Testis (tissue), 3 donors: ENCODE results near the gene POT1. TPM values are rescaled to one million over a fixed set of nuclear protein-coding genes. Genes with fewer than 3 reads are reported as not detected.

Source experiments
- DNase-seq: peaks from one replicate; pipeline ENCODE4 v3.0.0-alpha.2; 2019
- H3K27ac ChIP-seq, 2 donors: fragments of 200-600 bp; sonication (generic); one replicate each; pipeline ENCODE4 v1.5.1; 2019
- H3K27me3 ChIP-seq: fragments of 200-600 bp; sonication (generic); one replicate; pipeline ENCODE4 v1.5.1; 2019
- H3K36me3 ChIP-seq: fragments of 200-600 bp; sonication (generic); one replicate; pipeline ENCODE4 v1.5.1; 2017; ENCODE audit warnings: low read depth; ENCODE audit errors: missing control alignments
- H3K4me1 ChIP-seq: fragments of 200-600 bp; sonication (generic); one replicate; pipeline ENCODE4 v1.5.1; 2019
- H3K4me3 ChIP-seq, 2 donors: fragments of 200-600 bp; sonication (generic); one replicate each; pipeline ENCODE4 v1.5.1; 2017 to 2019
- H3K9me3 ChIP-seq: fragments of 200-600 bp; sonication (generic); one replicate; pipeline ENCODE4 v1.5.1; 2017
- POLR2A ChIP-seq: fragments of 450-650 bp; IDR thresholded peaks from one replicate; pipeline ENCODE4 v1.6.1; 2017; ENCODE audit warnings: antibody characterized with exemption, mild to moderate bottlenecking, moderate library complexity
- WGBS, 2 donors: methylation state at CpG; one replicate each; pipeline ENCODE4 v1.1.5; 2018; 5-methylcytosine and 5-hydroxymethylcytosine counted together
- intact Hi-C: fragments of 100-400 bp; cut with DNase I; formaldehyde crosslinking; loops from one replicate; pipeline ENCODE4 v1.15.1; 2023; ENCODE audit warnings: low total_unique reads
- polyA plus RNA-seq: library from polyadenylated mRNA; stranded (reverse); fragments of 350-450 nt; fragmentation: Illumina TruSeq; extraction: RNeasy Lipid Tissue Mini Kit (QIAGEN cat#74804); gene quantifications from one replicate; pipeline ENCODE4 v1.2.3, GENCODE V29; 2014; ENCODE audit warnings: low read depth, low replicate concordance; ENCODE audit not compliant: insufficient read depth
- total RNA-seq, 2 donors: library from RNA; depleted of rRNA; stranded (reverse); fragments of >200 nt; gene quantifications; one replicate each; pipeline ENCODE4 v1.2.3, GENCODE V29; 2016
- TF ChIP-seq, protein P1 (sequence below), 3 experiments: fragments of 450-650 bp in 2 of 3; fragments of 200-600 bp in 1 of 3; sonication (generic) in 1 of 3; IDR thresholded peaks; one replicate each; pipeline ENCODE4 v1.5.1; 2016 to 2019; ENCODE audit warnings: antibody characterized with exemption in 3 of 3, mild to moderate bottlenecking in 2 of 3, moderate library complexity in 1 of 3

POT1 gene
- total and polyA plus RNA-seq, 3 donors from 2014 or later = 28.9 to 64.3 (median 58.4) TPM

DNA sequence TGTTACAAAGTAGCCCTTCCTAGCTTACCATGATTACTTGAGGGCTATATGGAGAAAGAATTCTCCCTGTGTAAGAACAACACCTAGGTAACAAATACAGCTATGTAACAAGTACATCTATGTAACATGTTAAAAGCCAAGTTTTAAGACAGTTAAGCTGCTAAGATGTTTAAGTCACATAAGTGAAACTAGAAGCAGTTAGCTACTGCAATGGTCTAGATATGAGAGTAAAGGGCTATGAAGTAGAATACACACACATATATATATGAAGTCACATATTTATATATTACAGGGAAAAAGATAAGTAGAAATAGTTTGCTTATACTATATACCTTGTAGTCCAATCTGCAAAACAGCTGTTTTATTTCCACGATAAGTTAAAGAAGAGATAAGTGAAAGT is 14.4 kb downstream of the POT1 start:
- Histone ChIP-seq H3K27ac (no peak overlapping the region), H3K9me3 (no peaks in the 10 kb centered on the region), H3K36me3 (no peaks in the 10 kb centered on the region), H3K27me3 (no peaks in the 10 kb centered on the region), H3K4me3 (no peak overlapping the region), H3K4me1 (peaks cover 2% of the 10 kb centered on the region)
- TF ChIP-seq, protein P1, sequence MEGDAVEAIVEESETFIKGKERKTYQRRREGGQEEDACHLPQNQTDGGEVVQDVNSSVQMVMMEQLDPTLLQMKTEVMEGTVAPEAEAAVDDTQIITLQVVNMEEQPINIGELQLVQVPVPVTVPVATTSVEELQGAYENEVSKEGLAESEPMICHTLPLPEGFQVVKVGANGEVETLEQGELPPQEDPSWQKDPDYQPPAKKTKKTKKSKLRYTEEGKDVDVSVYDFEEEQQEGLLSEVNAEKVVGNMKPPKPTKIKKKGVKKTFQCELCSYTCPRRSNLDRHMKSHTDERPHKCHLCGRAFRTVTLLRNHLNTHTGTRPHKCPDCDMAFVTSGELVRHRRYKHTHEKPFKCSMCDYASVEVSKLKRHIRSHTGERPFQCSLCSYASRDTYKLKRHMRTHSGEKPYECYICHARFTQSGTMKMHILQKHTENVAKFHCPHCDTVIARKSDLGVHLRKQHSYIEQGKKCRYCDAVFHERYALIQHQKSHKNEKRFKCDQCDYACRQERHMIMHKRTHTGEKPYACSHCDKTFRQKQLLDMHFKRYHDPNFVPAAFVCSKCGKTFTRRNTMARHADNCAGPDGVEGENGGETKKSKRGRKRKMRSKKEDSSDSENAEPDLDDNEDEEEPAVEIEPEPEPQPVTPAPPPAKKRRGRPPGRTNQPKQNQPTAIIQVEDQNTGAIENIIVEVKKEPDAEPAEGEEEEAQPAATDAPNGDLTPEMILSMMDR (IDR thresholded peaks at IDR 0.05) = no peak
- TF ChIP-seq POLR2A = no peak
- intact Hi-C loops = no loop called here
- no peak for DNase-seq
- 66 to 89% methylated on average over 1 of the region's 1 CpG for WGBS, 2 donors

DNA sequence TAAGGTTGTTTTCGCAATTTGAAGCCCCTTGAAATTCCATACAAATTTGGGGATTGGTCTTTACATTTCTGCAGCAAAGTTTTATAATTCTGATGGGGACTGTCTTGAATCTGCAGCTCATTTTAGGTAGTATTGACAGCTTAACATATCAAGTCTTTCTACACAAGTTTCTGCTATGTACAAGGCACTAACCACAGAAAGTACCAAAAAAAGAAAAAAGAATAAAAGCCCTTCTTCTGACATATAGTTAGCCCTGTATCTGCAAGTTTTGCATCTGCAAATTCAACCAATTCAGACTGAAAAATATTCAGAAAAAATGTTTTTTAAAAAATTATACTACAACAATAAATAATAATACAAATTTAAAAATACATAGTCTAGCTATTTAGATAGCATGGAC is 15.3 kb downstream of the POT1 start:
- DNase-seq = no peak
- Histone ChIP-seq H3K9me3 (no peaks in the 10 kb centered on the region), H3K4me1 (peaks cover 2% of the 10 kb centered on the region), H3K27me3 (no peaks in the 10 kb centered on the region), H3K27ac (no peak overlapping the region), H3K36me3 (no peaks in the 10 kb centered on the region), H3K4me3 (no peak overlapping the region)
- WGBS, 2 donors = 47 to 100% methylated on average over 1 of the region's 1 CpG
- no peak for TF ChIP-seq POLR2A
- TF ChIP-seq, protein P1 (IDR thresholded peaks at IDR 0.05) = no peak
- intact Hi-C loops = no loop called here

GRCh38 chr7:124912972-124913371 is 16.7 kb downstream of the POT1 start:
- Histone ChIP-seq H3K4me1 (peaks cover 2% of the 10 kb centered on the region), H3K27ac (no peak overlapping the region), H3K36me3 (no peaks in the 10 kb centered on the region), H3K27me3 (no peaks in the 10 kb centered on the region), H3K9me3 (no peaks in the 10 kb centered on the region), H3K4me3 (no peak overlapping the region)
- intact Hi-C loops = no loop called here
- DNase-seq = no peak
- no peak for TF ChIP-seq POLR2A
- TF ChIP-seq, protein P1 (IDR thresholded peaks at IDR 0.05) = no peak
- WGBS, 2 donors = 85 to 98% methylated on average over 4 of the region's 4 CpGs

DNA sequence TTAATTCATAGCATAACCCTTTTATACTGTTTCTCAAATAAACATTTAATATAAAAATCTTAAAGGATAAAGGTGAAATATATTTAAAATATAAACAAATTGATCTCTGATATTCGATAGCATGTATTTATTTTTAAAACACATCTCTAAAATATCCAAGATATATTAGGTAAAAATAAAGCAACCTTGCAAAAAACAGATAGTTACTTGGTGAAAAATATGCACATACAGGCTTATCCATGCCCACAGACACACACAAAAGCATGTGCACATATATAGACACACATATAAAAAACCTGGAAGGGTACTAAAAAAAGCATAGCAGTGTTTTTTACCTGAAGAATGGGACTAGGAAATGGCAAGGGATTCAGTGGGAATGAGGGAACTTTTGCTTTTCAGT is 19.8 kb downstream of the POT1 start:
- TF ChIP-seq POLR2A = no peak
- TF ChIP-seq, protein P1 (IDR thresholded peaks at IDR 0.05) = no peak
- intact Hi-C loops = no loop called here
- DNase-seq = no peak
- WGBS, 2 donors = 0 to 51% methylated on average over 1 of the region's 1 CpG
- H3K4me3 ChIP-seq = no peak overlapping the region
- no peaks in the 10 kb centered on the region for H3K4me1 ChIP-seq
- H3K27ac ChIP-seq = no peak overlapping the region
- no peaks in the 10 kb centered on the region for H3K27me3 ChIP-seq
- no peaks in the 10 kb centered on the region for H3K9me3 ChIP-seq
- H3K36me3 ChIP-seq = no peaks in the 10 kb centered on the region

GRCh38 chr7:124908259-124908658 is 21.4 kb downstream of the POT1 start:
- Histone ChIP-seq H3K9me3 (no peaks in the 10 kb centered on the region), H3K4me3 (no peak overlapping the region), H3K27ac (no peak overlapping the region), H3K36me3 (no peaks in the 10 kb centered on the region), H3K4me1 (no peaks in the 10 kb centered on the region), H3K27me3 (no peaks in the 10 kb centered on the region)
- TF ChIP-seq, protein P1 (IDR thresholded peaks at IDR 0.05) = no peak
- no peak for TF ChIP-seq POLR2A
- DNase-seq = no peak
- intact Hi-C loops = no loop called here
